Raji (cell line): Measurements from ENCODE around the gene GBE1.

Experiments used
- POLR2A ChIP-seq: IDR thresholded peaks from 2 replicates; pipeline ENCODE4 v1.6.1; 2011; ENCODE audit warnings: low read depth, low read length, control low read depth; ENCODE audit not compliant: insufficient read depth

The GBE1 gene

GRCh38 chr3:81621277-81621676 lies 140.2 kb downstream of the GBE1 start:
- TF ChIP-seq POLR2A: no peak

GRCh38 chr3:81620849-81621248 lies 140.6 kb downstream of the GBE1 start:
- no peak for TF ChIP-seq POLR2A

- TF ChIP-seq POLR2A: no peak
Measured at GRCh38 chr3:81612768-81613167, 148.7 kb downstream of the GBE1 start.

- TF ChIP-seq POLR2A: no peak
Measured at GRCh38 chr3:81602781-81603180, 158.7 kb downstream of the GBE1 start.

- TF ChIP-seq POLR2A: no peak
Measured at GRCh38 chr3:81601707-81602305, 159.6 kb downstream of the GBE1 start.

- no peak for TF ChIP-seq POLR2A
Measured at GRCh38 chr3:81592101-81592500, 169.3 kb downstream of the GBE1 start.

- no peak for TF ChIP-seq POLR2A
Measured at GRCh38 chr3:81585937-81586336, 175.5 kb downstream of the GBE1 start.

- TF ChIP-seq POLR2A: no peak
Measured at GRCh38 chr3:81585056-81585455, 176.4 kb downstream of the GBE1 start.

- TF ChIP-seq POLR2A: no peak
Measured at GRCh38 chr3:81581966-81582599, 179.4 kb downstream of the GBE1 start.

- TF ChIP-seq POLR2A: no peak
Measured at GRCh38 chr3:81580355-81580754, 181.1 kb downstream of the GBE1 start.

- no peak for TF ChIP-seq POLR2A
Measured at GRCh38 chr3:81579744-81580143, 181.7 kb downstream of the GBE1 start.

- TF ChIP-seq POLR2A: no peak
Measured at GRCh38 chr3:81572201-81572756, 189.2 kb downstream of the GBE1 start.

- no peak for TF ChIP-seq POLR2A
Measured at GRCh38 chr3:81568378-81568777, 193.1 kb downstream of the GBE1 start.

GRCh38 chr3:81565041-81565440 lies 196.4 kb downstream of the GBE1 start:
- no peak for TF ChIP-seq POLR2A

GRCh38 chr3:81558106-81558505 lies 203.3 kb downstream of the GBE1 start:
- no peak for TF ChIP-seq POLR2A

GRCh38 chr3:81554801-81555200 lies 206.6 kb downstream of the GBE1 start:
- no peak for TF ChIP-seq POLR2A

- no peak for TF ChIP-seq POLR2A
Measured at GRCh38 chr3:81554388-81554787, 207.1 kb downstream of the GBE1 start.
